ENCODE results near the gene GIGYF2. TPM values are rescaled to one million over a fixed set of nuclear protein-coding genes. Genes with fewer than 3 reads are reported as not detected.
A peak's percentile ranks its signal among the peaks of the same experiment; 100 is the strongest.

Gene GIGYF2
- polyA plus RNA-seq, 2 of the 4 experiments (the other 2 are of a cell fraction), result 31.2 to 46.3 TPM

DNA sequence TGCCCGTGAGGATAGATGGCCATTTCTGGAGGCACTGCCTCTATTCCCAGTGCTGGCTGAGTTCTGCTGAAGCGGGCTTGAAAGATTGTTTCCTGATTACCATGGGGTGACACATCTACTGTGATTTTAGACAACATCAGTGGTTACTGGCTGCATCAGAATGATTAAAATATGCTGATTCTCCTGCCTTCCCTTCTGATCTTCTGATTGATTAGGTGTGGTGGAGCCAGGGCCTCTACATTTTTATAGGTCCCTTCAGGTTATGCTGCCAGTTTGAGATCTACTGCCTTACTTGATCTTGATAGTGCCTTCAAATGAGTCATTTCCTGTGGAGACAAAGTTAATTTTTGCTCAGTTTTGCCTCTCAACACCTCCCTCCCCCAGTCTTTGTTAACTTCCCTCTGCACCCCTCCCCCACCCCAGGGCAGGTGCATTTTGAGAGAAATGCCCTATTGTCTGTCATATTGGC, 141.3 kb downstream of the GIGYF2 start:
- CTCF ChIA-PET, result interaction anchor here (3.5 kb wide), 1 partner anchor 15 kb away, joined by 17 read pairs; no protein-coding TSS in a partner anchor
- Histone ChIP-seq H3K4me1 (peaks cover 18% of the 10 kb centered on the region), H3K9me3 (no peaks in the 10 kb centered on the region), H3K27ac (peak overlapping the region; percentile 43 to 62; a peak in 5 of 6 replicates), H3K4me3 (no peak overlapping the region), H3K4me2 (peak overlapping the region; percentile 53)
- DNase-seq (ENCODE audit: low read depth in 1 of 2, low spot score in 1 of 2), result peak in 1 of 2 experiments; percentile 13
- no peak for FAIRE-seq
- TF ChIP-seq HOXA7 (CRISPR knock-in tag; IDR thresholded peaks at IDR 0.05), result no peak
- TF ChIP-seq JUNB (IDR thresholded peaks at IDR 0.05), result no peak
- no peak for TF ChIP-seq EP300 (IDR thresholded peaks at IDR 0.05)
- TF ChIP-seq, protein P1, sequence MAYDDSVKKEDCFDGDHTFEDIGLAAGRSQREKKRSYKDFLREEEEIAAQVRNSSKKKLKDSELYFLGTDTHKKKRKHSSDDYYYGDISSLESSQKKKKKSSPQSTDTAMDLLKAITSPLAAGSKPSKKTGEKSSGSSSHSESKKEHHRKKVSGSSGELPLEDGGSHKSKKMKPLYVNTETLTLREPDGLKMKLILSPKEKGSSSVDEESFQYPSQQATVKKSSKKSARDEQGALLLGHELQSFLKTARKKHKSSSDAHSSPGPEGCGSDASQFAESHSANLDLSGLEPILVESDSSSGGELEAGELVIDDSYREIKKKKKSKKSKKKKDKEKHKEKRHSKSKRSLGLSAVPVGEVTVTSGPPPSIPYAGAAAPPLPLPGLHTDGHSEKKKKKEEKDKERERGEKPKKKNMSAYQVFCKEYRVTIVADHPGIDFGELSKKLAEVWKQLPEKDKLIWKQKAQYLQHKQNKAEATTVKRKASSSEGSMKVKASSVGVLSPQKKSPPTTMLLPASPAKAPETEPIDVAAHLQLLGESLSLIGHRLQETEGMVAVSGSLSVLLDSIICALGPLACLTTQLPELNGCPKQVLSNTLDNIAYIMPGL (CRISPR knock-in tag; IDR thresholded peaks at IDR 0.05; ENCODE audit: borderline replicate concordance), result no peak
- no peak for TF ChIP-seq EHF (CRISPR knock-in tag; IDR thresholded peaks at IDR 0.05)
- TF ChIP-seq, protein P2, sequence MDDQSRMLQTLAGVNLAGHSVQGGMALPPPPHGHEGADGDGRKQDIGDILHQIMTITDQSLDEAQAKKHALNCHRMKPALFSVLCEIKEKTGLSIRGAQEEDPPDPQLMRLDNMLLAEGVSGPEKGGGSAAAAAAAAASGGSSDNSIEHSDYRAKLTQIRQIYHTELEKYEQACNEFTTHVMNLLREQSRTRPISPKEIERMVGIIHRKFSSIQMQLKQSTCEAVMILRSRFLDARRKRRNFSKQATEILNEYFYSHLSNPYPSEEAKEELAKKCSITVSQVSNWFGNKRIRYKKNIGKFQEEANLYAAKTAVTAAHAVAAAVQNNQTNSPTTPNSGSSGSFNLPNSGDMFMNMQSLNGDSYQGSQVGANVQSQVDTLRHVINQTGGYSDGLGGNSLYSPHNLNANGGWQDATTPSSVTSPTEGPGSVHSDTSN (IDR thresholded peaks at IDR 0.05), result no peak
- TF ChIP-seq ZFP36 (IDR thresholded peaks at IDR 0.05; ENCODE audit: borderline replicate concordance, partially characterized antibody), result no peak
- no peak for TF ChIP-seq CBX8 (IDR thresholded peaks at IDR 0.05)
- no peak for TF ChIP-seq ESRRA (IDR thresholded peaks at IDR 0.05; ENCODE audit: borderline replicate concordance, low read length)
- TF ChIP-seq, protein P3, sequence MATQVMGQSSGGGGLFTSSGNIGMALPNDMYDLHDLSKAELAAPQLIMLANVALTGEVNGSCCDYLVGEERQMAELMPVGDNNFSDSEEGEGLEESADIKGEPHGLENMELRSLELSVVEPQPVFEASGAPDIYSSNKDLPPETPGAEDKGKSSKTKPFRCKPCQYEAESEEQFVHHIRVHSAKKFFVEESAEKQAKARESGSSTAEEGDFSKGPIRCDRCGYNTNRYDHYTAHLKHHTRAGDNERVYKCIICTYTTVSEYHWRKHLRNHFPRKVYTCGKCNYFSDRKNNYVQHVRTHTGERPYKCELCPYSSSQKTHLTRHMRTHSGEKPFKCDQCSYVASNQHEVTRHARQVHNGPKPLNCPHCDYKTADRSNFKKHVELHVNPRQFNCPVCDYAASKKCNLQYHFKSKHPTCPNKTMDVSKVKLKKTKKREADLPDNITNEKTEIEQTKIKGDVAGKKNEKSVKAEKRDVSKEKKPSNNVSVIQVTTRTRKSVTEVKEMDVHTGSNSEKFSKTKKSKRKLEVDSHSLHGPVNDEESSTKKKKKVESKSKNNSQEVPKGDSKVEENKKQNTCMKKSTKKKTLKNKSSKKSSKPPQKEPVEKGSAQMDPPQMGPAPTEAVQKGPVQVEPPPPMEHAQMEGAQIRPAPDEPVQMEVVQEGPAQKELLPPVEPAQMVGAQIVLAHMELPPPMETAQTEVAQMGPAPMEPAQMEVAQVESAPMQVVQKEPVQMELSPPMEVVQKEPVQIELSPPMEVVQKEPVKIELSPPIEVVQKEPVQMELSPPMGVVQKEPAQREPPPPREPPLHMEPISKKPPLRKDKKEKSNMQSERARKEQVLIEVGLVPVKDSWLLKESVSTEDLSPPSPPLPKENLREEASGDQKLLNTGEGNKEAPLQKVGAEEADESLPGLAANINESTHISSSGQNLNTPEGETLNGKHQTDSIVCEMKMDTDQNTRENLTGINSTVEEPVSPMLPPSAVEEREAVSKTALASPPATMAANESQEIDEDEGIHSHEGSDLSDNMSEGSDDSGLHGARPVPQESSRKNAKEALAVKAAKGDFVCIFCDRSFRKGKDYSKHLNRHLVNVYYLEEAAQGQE (IDR thresholded peaks at IDR 0.05), result no peak
- TF ChIP-seq, protein P4, sequence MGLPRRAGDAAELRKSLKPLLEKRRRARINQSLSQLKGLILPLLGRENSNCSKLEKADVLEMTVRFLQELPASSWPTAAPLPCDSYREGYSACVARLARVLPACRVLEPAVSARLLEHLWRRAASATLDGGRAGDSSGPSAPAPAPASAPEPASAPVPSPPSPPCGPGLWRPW (IDR thresholded peaks at IDR 0.05), result no peak
- TF ChIP-seq BHLHE40 (IDR thresholded peaks at IDR 0.05; ENCODE audit: low read depth, low read length), result no peak
- TF ChIP-seq SREBF2 (IDR thresholded peaks at IDR 0.05), result no peak
- no peak for TF ChIP-seq GATA3 (IDR thresholded peaks at IDR 0.05; ENCODE audit: borderline replicate concordance)
- TF ChIP-seq FOSL2 (IDR thresholded peaks at IDR 0.05), result no peak
- TF ChIP-seq FOSL2 (CRISPR knock-in tag; IDR thresholded peaks at IDR 0.05), result no peak
- TF ChIP-seq, protein P5, sequence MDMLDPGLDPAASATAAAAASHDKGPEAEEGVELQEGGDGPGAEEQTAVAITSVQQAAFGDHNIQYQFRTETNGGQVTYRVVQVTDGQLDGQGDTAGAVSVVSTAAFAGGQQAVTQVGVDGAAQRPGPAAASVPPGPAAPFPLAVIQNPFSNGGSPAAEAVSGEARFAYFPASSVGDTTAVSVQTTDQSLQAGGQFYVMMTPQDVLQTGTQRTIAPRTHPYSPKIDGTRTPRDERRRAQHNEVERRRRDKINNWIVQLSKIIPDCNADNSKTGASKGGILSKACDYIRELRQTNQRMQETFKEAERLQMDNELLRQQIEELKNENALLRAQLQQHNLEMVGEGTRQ (IDR thresholded peaks at IDR 0.05), result no peak
- TF ChIP-seq CHD2 (IDR thresholded peaks at IDR 0.05; ENCODE audit: low read length, partially characterized antibody), result no peak
- no peak for TF ChIP-seq CHD4 (IDR thresholded peaks at IDR 0.05; ENCODE audit: borderline replicate concordance)
- POLR2A ChIA-PET, result no interaction called here
- peak in 1 of 2 experiments; percentile 49; a peak in 3 of 6 replicates for ATAC-seq
- 51% methylated on average over 2 of the region's 2 CpGs for WGBS (ENCODE audit: missing lambda C conversion rate)

DNA sequence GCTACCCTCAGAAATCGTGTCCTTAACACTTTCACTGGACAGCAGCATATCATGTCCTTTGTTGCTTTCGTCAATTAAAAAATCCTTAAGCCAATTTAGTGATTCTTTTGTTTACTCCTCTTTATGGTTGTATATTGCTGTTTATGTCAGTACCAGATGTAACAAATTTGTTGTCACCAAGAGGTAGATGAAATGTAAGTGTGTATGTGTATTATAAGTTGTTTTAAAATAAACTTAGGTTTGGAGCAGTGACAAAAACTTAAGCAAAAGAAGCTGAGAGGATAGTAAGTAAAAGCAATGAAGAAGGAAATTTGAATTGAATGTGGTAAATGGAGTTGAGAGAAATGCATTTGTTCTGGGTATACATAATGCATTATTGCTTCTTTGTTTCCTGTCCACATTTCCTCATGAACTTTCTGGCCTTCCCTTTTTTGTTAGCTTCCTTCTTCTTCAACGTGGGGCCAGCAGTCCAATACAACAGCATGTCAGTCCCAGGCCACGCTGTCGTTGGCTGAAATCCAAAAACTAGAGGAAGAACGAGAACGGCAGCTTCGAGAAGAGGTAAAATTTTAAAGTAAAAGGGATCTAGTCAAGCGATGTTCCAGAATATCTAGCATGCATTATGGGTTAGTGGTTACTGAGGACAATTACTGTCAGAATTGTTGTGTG, 142.4 kb downstream of the GIGYF2 start:
- no peak for DNase-seq (ENCODE audit: low read depth in 1 of 2, low spot score in 1 of 2)
- 80% methylated on average over 9 of the region's 9 CpGs for WGBS (ENCODE audit: missing lambda C conversion rate)

More for the DNA sequence above, 142.4 kb downstream of the GIGYF2 start:
- Histone ChIP-seq H3K4me1 (peaks cover 18% of the 10 kb centered on the region), H3K27ac (peak overlapping the region in 1 of 2 experiments; percentile 3; a peak in 2 of 6 replicates), H3K4me3 (no peak overlapping the region), H3K9me3 (no peaks in the 10 kb centered on the region), H3K4me2 (no peak overlapping the region)
- no peak for TF ChIP-seq JUNB (IDR thresholded peaks at IDR 0.05)
- no peak for TF ChIP-seq RAD21 (conservative IDR thresholded peaks at IDR 0.05 in 1 of 2, IDR thresholded peaks at IDR 0.05 in 1 of 2)
- TF ChIP-seq POLR2AphosphoS2 (conservative IDR thresholded peaks at IDR 0.05; ENCODE audit: low read length), result no peak
- no peak for TF ChIP-seq RNF2 (IDR thresholded peaks at IDR 0.05; ENCODE audit: borderline replicate concordance, low read depth)
- no peak for TF ChIP-seq TP53 (CRISPR knock-in tag; IDR thresholded peaks at IDR 0.05)
- ChIA-PET POLR2A (no interaction called here), CTCF (no interaction called here)
- FAIRE-seq (no peak), ATAC-seq (no peak)

Measured in A549 (cell line).